GM12891 (cell line): ENCODE measurements around the gene DNM2.

ENCODE experiments used
- DNase-seq: peaks from one replicate; pipeline ENCODE4 v3.0.0; 2011; ENCODE audit warnings: low spot score; ENCODE audit not compliant: insufficient read length
- FAIRE-seq: peaks from 2 replicates; lab custom pipeline; 2011; peaks lifted over from hg19 to GRCh38; lab: Jason Lieb, UNC
- PAX5 ChIP-seq: IDR thresholded peaks from 2 replicates; pipeline ENCODE4 v1.6.1; 2011; ENCODE audit warnings: low read length, moderate library complexity, mild to moderate bottlenecking; ENCODE audit not compliant: insufficient read depth, severe bottlenecking
- POLR2A ChIP-seq: IDR thresholded peaks from 2 replicates; pipeline ENCODE4 v1.6.1; 2011; ENCODE audit warnings: low read depth, low read length, control low read depth
- POLR2AphosphoS5 ChIP-seq: IDR thresholded peaks from 2 replicates; pipeline ENCODE4 v1.6.1; 2011; ENCODE audit warnings: low read depth, low read length, control low read depth
- POU2F2 ChIP-seq: IDR thresholded peaks from 2 replicates; pipeline ENCODE4 v1.6.1; 2011; ENCODE audit warnings: low read depth, mild to moderate bottlenecking, control low read depth, low read length, moderate library complexity
- SPI1 ChIP-seq: IDR thresholded peaks from 2 replicates; pipeline ENCODE4 v1.6.1; 2011; ENCODE audit warnings: low read depth, low read length, control low read depth
- TAF1 ChIP-seq: IDR thresholded peaks from 2 replicates; pipeline ENCODE4 v1.6.1; 2011; ENCODE audit warnings: low read depth, low read length, control low read depth

The DNM2 gene

GRCh38 chr19:10823690-10824089 lies 105.8 kb downstream of the DNM2 start:
- DNase-seq (no peak), FAIRE-seq (no peak)
- TF ChIP-seq PAX5 (no peak), POLR2A (no peak), SPI1 (no peak), TAF1 (no peak), POLR2AphosphoS5 (no peak), POU2F2 (no peak)

- no peak for FAIRE-seq
- no peak for TF ChIP-seq SPI1
- no peak for TF ChIP-seq TAF1
- no peak for TF ChIP-seq POLR2AphosphoS5
- no peak for TF ChIP-seq PAX5
- no peak for TF ChIP-seq POLR2A
- TF ChIP-seq POU2F2 = no peak
- DNase-seq = no peak
These were observed 108.4 kb downstream of the DNM2 start for GRCh38 chr19:10826231-10826630.

DNA sequence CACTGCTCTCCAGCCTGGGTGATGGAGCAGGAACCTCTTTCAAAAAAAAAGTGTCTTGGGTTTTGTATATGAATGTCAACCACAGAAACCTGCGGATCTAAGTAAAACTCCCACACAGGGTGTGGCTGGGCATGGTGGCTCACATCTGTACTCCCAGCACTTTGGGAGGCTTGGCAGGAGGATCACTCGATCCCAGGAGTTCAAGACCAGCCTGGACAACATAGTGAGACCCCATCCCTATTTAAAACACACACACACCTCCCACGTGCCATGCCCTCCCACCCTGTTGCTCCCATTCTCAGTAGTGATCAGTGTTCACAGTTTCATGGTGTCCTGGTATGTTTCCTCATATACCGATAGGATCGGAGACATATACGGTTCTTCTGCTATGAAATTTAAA lies 109.0 kb downstream of the DNM2 start:
- no peak for DNase-seq
- TF ChIP-seq SPI1 (no peak), POLR2A (no peak), POU2F2 (no peak), POLR2AphosphoS5 (no peak), PAX5 (no peak), TAF1 (no peak)
- no peak for FAIRE-seq

DNA sequence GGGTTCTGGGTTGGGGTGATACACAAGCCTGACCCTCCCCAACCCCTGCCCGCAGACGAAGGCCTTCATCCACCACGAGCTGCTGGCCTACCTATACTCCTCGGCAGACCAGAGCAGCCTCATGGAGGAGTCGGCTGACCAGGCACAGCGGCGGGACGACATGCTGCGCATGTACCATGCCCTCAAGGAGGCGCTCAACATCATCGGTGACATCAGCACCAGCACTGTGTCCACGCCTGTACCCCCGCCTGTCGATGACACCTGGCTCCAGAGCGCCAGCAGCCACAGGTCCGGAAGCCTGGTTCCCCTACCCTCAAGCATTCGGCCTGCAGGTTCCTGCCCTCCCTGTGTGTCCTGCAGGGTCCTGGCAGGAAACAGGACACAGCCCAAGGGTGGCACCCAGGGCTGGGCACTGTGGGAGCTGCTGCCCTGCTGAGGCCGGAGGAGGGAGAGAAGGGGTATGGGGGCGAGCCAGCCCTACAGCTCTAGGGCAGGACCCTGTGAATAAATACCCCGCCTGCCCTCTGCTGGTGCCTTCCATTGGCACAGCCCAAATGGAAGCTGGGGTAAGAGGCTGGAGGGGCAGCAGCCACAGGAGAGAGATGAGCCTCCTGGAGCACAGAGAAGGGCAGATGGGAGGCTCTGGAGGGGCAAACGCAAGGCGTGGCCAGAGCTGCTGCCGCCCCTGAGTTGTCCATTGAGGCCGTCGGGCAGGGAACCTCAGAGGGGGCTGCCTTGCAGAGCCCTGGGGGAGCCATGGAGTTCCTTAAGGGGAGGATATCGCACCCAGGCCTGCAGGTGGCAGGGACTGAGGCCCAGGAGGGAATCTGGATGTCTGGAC lies 111.3 kb downstream of the DNM2 start:
- TF ChIP-seq POLR2A (no peak), PAX5 (no peak), POU2F2 (no peak), TAF1 (no peak)
- FAIRE-seq (no peak), DNase-seq (peak; percentile 14)

GRCh38 chr19:10829967-10830366 lies 112.1 kb downstream of the DNM2 start:
- FAIRE-seq = no peak
- TF ChIP-seq POU2F2 (no peak), TAF1 (no peak), POLR2AphosphoS5 (no peak)
- no peak for DNase-seq

DNA sequence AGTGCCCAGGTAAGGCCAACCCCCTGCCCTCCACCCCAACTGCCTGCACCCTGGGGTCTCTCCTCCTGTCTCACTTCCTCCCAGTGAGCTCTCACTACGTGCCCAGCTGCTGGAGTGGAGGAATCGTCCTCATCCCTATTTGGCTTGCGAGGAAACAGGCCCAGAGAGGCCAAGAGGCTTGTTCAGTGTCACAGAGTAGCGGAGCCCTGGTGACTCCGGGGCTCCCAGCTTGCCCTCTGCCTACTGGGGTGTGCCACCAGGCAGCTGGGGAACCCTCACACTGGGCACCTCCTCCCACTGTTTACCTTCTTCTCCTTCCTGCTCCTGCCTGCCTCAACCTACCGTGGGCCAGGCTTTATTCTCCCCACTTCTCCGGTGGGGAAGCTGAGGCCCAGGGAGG lies 112.5 kb downstream of the DNM2 start:
- DNase-seq (no peak), FAIRE-seq (no peak)
- TF ChIP-seq POLR2A (no peak), TAF1 (no peak), POU2F2 (no peak), POLR2AphosphoS5 (no peak), PAX5 (no peak), SPI1 (no peak)

- FAIRE-seq (no peak), DNase-seq (peak; percentile 10)
- TF ChIP-seq POLR2AphosphoS5 (no peak), POU2F2 (no peak), TAF1 (no peak), PAX5 (no peak), SPI1 (no peak), POLR2A (no peak)
These were observed 113.3 kb downstream of the DNM2 start for GRCh38 chr19:10830931-10831779.

GRCh38 chr19:10831987-10832938 lies 114.4 kb downstream of the DNM2 start:
- DNase-seq (no peak), FAIRE-seq (no peak)
- TF ChIP-seq TAF1 (no peak), POLR2A (no peak), POLR2AphosphoS5 (no peak)

- no peak for TF ChIP-seq PAX5
- TF ChIP-seq POLR2A = no peak
- TF ChIP-seq SPI1 = no peak
- TF ChIP-seq POU2F2 = no peak
- 0 out of 2 replicates have a peak, but pooled peaks have one; percentile 36 for TF ChIP-seq POLR2AphosphoS5
- no peak for TF ChIP-seq TAF1
- DNase-seq = no peak
- FAIRE-seq = no peak
These were observed 115.0 kb downstream of the DNM2 start for GRCh38 chr19:10832939-10833296.
